Lower lobe of right lung (tissue), 2 donors: ENCODE data around the gene FAM200A. TPM values are rescaled to one million over a fixed set of nuclear protein-coding genes. Genes with fewer than 3 reads are reported as not detected.
"Not testable (repeated sequence)": the region's sequence is repeated elsewhere in the genome, so short reads cannot be mapped to it uniquely, and the experiment has no call there.

Source experiments
- ATAC-seq, 2 donors: fragments of 200-7000 bp; cut with Tn5 transposase; one replicate each; pipeline ENCODE4 v1.9.1; 2020 to 2022; ENCODE audit warnings: mild to moderate bottlenecking in 2 of 2, moderate library complexity in 2 of 2
- DNase-seq: peaks from one replicate; pipeline ENCODE4 v3.0.0-alpha.2; 2020
- H3K27ac ChIP-seq: fragments of 200-600 bp; one replicate; pipeline ENCODE4 v1.8.0; 2022
- H3K27me3 ChIP-seq: fragments of 200-600 bp; one replicate; pipeline ENCODE4 v1.8.0; 2022; ENCODE audit warnings: low read depth
- H3K36me3 ChIP-seq: fragments of 200-600 bp; one replicate; pipeline ENCODE4 v1.8.0; 2022; ENCODE audit warnings: mild to moderate bottlenecking
- H3K4me1 ChIP-seq: fragments of 200-600 bp; one replicate; pipeline ENCODE4 v1.8.0; 2022
- H3K4me3 ChIP-seq: fragments of 200-600 bp; one replicate; pipeline ENCODE4 v1.8.0; 2022; ENCODE audit warnings: mild to moderate bottlenecking
- H3K9me3 ChIP-seq: fragments of 200-600 bp; one replicate; pipeline ENCODE4 v1.8.0; 2022
- CTCF ChIP-seq: fragments of 200-600 bp; IDR thresholded peaks from one replicate; pipeline ENCODE4 v1.8.0; 2022; ENCODE audit warnings: antibody characterized with exemption, mild to moderate bottlenecking
- intact Hi-C: fragments of 100-400 bp; cut with DNase I; formaldehyde crosslinking; loops from one replicate; pipeline ENCODE4 v1.11.0; 2022
- total RNA-seq: library from RNA; stranded (reverse); fragmentation: NEBNext Ultra II Directional; extraction: Animal tissue kit (Norgen Biotek cat#: 25700); gene quantifications from one replicate; pipeline ENCODE4 v1.2.1, GENCODE V29; 2021
- donor health status: DM: no; HTN: yes; CAD: no; lungs with severe emphysema.

FAM200A gene
- total RNA-seq, 1 donor from 2014 or later, result 6.7 TPM

GRCh38 chr7:99557196-99557607 is 5.3 kb upstream of the FAM200A start:
- H3K4me3 ChIP-seq, result peak overlapping the region; percentile 92
- H3K27ac ChIP-seq, result peak overlapping the region; percentile 99
- no peaks in the 10 kb centered on the region for H3K9me3 ChIP-seq
- ATAC-seq, result no peak
- peaks cover 42% of the 10 kb centered on the region for H3K36me3 ChIP-seq
- intact Hi-C loops, result no loop called here
- peaks cover 41% of the 10 kb centered on the region for H3K4me1 ChIP-seq
- no peaks in the 10 kb centered on the region for H3K27me3 ChIP-seq
- DNase-seq, result no peak
- TF ChIP-seq CTCF, result no peak

GRCh38 chr7:99554939-99555338 is 3.0 kb upstream of the FAM200A start:
- Histone ChIP-seq H3K27ac (no peak overlapping the region), H3K4me1 (peaks cover 41% of the 10 kb centered on the region), H3K36me3 (peaks cover 24% of the 10 kb centered on the region), H3K9me3 (no peaks in the 10 kb centered on the region), H3K27me3 (no peaks in the 10 kb centered on the region), H3K4me3 (no peak overlapping the region)
- DNase-seq (no peak), ATAC-seq (no peak)
- intact Hi-C loops, result no loop called here
- no peak for TF ChIP-seq CTCF

GRCh38 chr7:99553039-99553438 is 1.1 kb upstream of the FAM200A start:
- no peak for ATAC-seq
- Histone ChIP-seq H3K9me3 (no peaks in the 10 kb centered on the region), H3K36me3 (peaks cover 29% of the 10 kb centered on the region), H3K4me3 (no peak overlapping the region), H3K4me1 (peaks cover 33% of the 10 kb centered on the region), H3K27me3 (no peaks in the 10 kb centered on the region), H3K27ac (no peak overlapping the region)
- intact Hi-C loops, result no loop called here
- no peak for DNase-seq
- no peak for TF ChIP-seq CTCF

GRCh38 chr7:99551334-99551733 is 580 bp downstream of the FAM200A start:
- Histone ChIP-seq H3K4me1 (peaks cover 19% of the 10 kb centered on the region), H3K36me3 (peaks cover 27% of the 10 kb centered on the region), H3K9me3 (no peaks in the 10 kb centered on the region), H3K27me3 (no peaks in the 10 kb centered on the region), H3K27ac (peak overlapping the region; percentile 85), H3K4me3 (peak overlapping the region; percentile 76)
- TF ChIP-seq CTCF, result no peak
- no peak for DNase-seq
- intact Hi-C loops, result no loop called here
- peak; percentile 35 to 46 for ATAC-seq

GRCh38 chr7:99549545-99549944 is 2.4 kb downstream of the FAM200A start:
- H3K4me3 ChIP-seq, H3K27me3 ChIP-seq, H3K9me3 ChIP-seq, ATAC-seq, H3K27ac ChIP-seq, DNase-seq: not testable (repeated sequence)
- intact Hi-C loops, result loop anchor here (10.0 kb wide), 1 partner anchor 65 kb away; no protein-coding TSS in a partner anchor
- peaks cover 16% of the 10 kb centered on the region for H3K4me1 ChIP-seq
- peaks cover 19% of the 10 kb centered on the region for H3K36me3 ChIP-seq

GRCh38 chr7:99545308-99545707 is 6.6 kb downstream of the FAM200A start:
- intact Hi-C loops, result loop anchor here (10.0 kb wide), 1 partner anchor 61 kb away; no protein-coding TSS in a partner anchor

GRCh38 chr7:99543916-99544315 is 8.0 kb downstream of the FAM200A start:
- Histone ChIP-seq H3K36me3 (peaks cover 14% of the 10 kb centered on the region), H3K4me1 (no peaks in the 10 kb centered on the region), H3K9me3 (peaks cover 30% of the 10 kb centered on the region), H3K4me3 (no peak overlapping the region), H3K27me3 (no peaks in the 10 kb centered on the region), H3K27ac (no peak overlapping the region)
- intact Hi-C loops, result loop anchor here (10.0 kb wide), 1 partner anchor 59 kb away; no protein-coding TSS in a partner anchor
- no peak for TF ChIP-seq CTCF
- DNase-seq (no peak), ATAC-seq (no peak)

More at GRCh38 chr7:99545308-99545707, 6.6 kb downstream of the FAM200A start:
- not testable (repeated sequence) for ATAC-seq, H3K4me3 ChIP-seq, H3K27me3 ChIP-seq, H3K27ac ChIP-seq, DNase-seq, H3K4me1 ChIP-seq
- peaks cover 14% of the 10 kb centered on the region for H3K36me3 ChIP-seq
- peaks cover 20% of the 10 kb centered on the region for H3K9me3 ChIP-seq
